SH-SY5Y (cell line): ENCODE data around the gene IL1RL1.

ENCODE experiments used
- GATA2 ChIP-seq: IDR thresholded peaks from 2 replicates; pipeline ENCODE4 v1.6.1; 2011; ENCODE audit warnings: mild to moderate bottlenecking, low read depth, low read length
- GATA3 ChIP-seq: IDR thresholded peaks from 2 replicates; pipeline ENCODE4 v1.6.1; 2011; ENCODE audit warnings: low read depth, mild to moderate bottlenecking, low read length, moderate library complexity

- TF ChIP-seq GATA3 (no peak), GATA2 (no peak)
Measured at GRCh38 chr2:102310964-102311640, at the start of gene IL1RL1.
